ENCODE measurements around the gene ADAM15. TPM values are rescaled to one million over a fixed set of nuclear protein-coding genes. Genes with fewer than 3 reads are reported as not detected.

The ADAM15 gene
- total RNA-seq, 4 donors from 2014 or later = 30.3 to 42.8 (median 36.9) TPM

DNA sequence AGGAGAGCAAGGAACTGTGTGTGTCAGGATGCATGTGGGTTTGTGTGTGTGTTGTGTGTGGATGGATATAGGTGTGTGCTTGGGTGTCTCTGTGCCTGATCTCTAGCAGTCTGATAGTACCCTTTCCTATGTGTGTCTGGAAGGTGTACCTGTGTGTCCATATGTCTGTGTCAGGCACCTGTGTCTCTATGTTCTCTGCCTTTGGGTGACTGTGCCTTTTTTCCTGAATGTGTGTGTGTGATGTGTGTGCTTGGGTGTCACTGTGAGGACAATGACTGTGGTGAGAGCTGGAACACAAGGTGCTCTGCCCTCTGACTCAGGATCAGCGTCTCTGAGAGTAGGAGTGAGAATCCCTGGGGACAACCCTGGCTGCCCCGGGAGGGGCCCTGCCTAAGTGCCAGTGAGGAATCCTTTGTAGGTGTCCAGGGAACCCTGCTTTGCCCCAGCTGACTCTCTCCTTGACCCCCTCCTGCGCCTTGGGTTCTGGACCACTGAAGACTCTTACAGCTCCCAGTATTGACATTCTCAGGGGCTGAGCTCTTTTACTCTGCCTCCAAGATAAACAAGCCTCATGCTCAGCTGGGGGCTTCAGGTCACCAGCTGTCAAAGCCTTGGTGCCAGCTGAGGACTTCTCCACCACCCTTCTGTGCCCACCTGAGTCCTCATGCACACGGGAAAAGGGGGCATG lies 26.8 kb downstream of the ADAM15 start:
- H3K27me3 ChIP-seq = peaks cover 40% of the 10 kb centered on the region in 3 donors
- peak overlapping the region in 2 of 4 donors; percentile 64 to 68 for H3K4me3 ChIP-seq
- TF ChIP-seq, protein P1, sequence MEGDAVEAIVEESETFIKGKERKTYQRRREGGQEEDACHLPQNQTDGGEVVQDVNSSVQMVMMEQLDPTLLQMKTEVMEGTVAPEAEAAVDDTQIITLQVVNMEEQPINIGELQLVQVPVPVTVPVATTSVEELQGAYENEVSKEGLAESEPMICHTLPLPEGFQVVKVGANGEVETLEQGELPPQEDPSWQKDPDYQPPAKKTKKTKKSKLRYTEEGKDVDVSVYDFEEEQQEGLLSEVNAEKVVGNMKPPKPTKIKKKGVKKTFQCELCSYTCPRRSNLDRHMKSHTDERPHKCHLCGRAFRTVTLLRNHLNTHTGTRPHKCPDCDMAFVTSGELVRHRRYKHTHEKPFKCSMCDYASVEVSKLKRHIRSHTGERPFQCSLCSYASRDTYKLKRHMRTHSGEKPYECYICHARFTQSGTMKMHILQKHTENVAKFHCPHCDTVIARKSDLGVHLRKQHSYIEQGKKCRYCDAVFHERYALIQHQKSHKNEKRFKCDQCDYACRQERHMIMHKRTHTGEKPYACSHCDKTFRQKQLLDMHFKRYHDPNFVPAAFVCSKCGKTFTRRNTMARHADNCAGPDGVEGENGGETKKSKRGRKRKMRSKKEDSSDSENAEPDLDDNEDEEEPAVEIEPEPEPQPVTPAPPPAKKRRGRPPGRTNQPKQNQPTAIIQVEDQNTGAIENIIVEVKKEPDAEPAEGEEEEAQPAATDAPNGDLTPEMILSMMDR (IDR thresholded peaks at IDR 0.05 in 4 of 5, conservative IDR thresholded peaks at IDR 0.05 in 1 of 5) = no peak
- no peak for TF ChIP-seq POLR2A (IDR thresholded peaks at IDR 0.05)
- intact Hi-C loops (cut with DNase I; ENCODE audit: low total_unique reads) (no loop called here), in situ Hi-C loops (cut with MboI; ENCODE audit: low sequenced_read_pairs in 4 of 4) (no loop called here)
- no peak overlapping the region for H3K27ac ChIP-seq
- no peaks in the 10 kb centered on the region for H3K9me3 ChIP-seq
- no peak for DNase-seq
- no peak for ATAC-seq
- H3K36me3 ChIP-seq = no peaks in the 10 kb centered on the region
- H3K4me1 ChIP-seq = peaks cover 38% of the 10 kb centered on the region in 2 donors

DNA sequence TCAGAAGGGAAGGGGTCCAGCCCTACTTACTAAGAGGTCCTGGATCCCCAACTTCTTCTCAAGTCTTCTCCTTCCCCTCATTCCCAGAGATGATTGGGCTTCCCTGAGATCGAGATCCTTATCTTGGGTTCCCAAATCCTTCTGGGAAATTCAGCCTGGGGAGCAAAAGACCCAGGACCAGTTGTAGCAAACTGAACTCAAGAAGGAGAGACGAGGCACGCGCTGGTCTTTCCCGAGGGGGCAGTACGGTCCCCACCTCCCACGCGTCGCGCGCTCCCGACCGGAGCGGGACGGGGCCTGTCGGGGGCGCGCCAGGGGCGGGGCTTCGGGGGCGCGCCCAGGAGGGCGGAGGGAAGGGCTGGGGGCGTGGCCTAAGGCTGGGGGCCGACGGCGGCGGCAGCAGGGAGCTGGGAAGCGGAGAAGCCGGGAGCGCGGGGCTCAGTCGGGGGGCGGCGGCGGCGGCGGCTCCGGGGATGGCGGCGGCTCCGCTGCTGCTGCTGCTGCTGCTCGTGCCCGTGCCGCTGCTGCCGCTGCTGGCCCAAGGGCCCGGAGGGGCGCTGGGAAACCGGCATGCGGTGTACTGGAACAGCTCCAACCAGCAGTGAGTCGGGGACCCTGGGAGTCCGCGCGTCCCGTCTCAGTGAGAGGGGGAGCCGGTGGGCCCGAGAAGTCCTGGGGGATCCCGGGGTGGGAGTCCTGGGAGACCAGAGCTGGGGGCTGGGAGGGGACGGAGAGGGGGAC lies 27.5 kb downstream of the ADAM15 start, which contains the start of gene EFNA3:
EFNA3 (plus strand) TSS at position 369 of the 741 bp plus-strand sequence; CDS start at position 474, 105 bp downstream.
- DNase-seq (peak in 1 of 2 donors; percentile 54), ATAC-seq (peak; percentile 66 to 68)
- Histone ChIP-seq H3K27ac (no peak within 1 kb of the TSS), H3K9me3 (no peaks in the 10 kb centered on the region), H3K4me1 (peaks cover 38 to 41% of the 10 kb centered on the region in 2 donors), H3K36me3 (no peaks in the 10 kb centered on the region), H3K4me3 (peak within 1 kb of the TSS; percentile 31 to 68 (median 55)), H3K27me3 (peaks cover 47 to 48% (median 48%) of the 10 kb centered on the region in 3 donors)
- intact Hi-C loops (cut with DNase I; ENCODE audit: low total_unique reads) = no loop called here
- in situ Hi-C loops (cut with MboI; ENCODE audit: low sequenced_read_pairs in 4 of 4) = no loop called here
- no peak for TF ChIP-seq POLR2A (IDR thresholded peaks at IDR 0.05)
- TF ChIP-seq, protein P1 (IDR thresholded peaks at IDR 0.05 in 4 of 5, conservative IDR thresholded peaks at IDR 0.05 in 1 of 5) = no peak

DNA sequence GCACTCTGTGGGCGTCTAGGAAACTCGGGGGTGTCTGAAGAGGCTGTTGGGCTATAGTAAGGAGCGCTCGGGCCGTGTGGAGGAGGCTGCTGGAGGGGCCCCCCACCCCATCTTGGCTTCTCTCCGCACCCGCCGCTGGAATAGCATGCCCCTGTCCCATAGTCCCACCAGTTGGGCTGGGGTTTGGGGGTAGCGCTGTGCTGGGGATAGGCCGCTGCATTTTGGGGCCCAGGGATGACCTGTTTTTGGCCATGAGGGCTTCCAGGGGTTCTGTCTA lies 28.0 kb downstream of the ADAM15 start:
- in situ Hi-C loops (cut with MboI; ENCODE audit: low sequenced_read_pairs in 4 of 4) (no loop called here), intact Hi-C loops (cut with DNase I; ENCODE audit: low total_unique reads) (no loop called here)
- no peaks in the 10 kb centered on the region for H3K36me3 ChIP-seq
- H3K9me3 ChIP-seq = no peaks in the 10 kb centered on the region
- ATAC-seq (no peak), DNase-seq (no peak)
- H3K27me3 ChIP-seq = peaks cover 51 to 53% (median 52%) of the 10 kb centered on the region in 3 donors
- no peak overlapping the region for H3K27ac ChIP-seq
- TF ChIP-seq, protein P1 (IDR thresholded peaks at IDR 0.05 in 4 of 5, conservative IDR thresholded peaks at IDR 0.05 in 1 of 5) = no peak
- TF ChIP-seq POLR2A (IDR thresholded peaks at IDR 0.05) = no peak
- H3K4me3 ChIP-seq = peak overlapping the region; percentile 31 to 68 (median 55)
- peaks cover 38 to 41% of the 10 kb centered on the region in 2 donors for H3K4me1 ChIP-seq

DNA sequence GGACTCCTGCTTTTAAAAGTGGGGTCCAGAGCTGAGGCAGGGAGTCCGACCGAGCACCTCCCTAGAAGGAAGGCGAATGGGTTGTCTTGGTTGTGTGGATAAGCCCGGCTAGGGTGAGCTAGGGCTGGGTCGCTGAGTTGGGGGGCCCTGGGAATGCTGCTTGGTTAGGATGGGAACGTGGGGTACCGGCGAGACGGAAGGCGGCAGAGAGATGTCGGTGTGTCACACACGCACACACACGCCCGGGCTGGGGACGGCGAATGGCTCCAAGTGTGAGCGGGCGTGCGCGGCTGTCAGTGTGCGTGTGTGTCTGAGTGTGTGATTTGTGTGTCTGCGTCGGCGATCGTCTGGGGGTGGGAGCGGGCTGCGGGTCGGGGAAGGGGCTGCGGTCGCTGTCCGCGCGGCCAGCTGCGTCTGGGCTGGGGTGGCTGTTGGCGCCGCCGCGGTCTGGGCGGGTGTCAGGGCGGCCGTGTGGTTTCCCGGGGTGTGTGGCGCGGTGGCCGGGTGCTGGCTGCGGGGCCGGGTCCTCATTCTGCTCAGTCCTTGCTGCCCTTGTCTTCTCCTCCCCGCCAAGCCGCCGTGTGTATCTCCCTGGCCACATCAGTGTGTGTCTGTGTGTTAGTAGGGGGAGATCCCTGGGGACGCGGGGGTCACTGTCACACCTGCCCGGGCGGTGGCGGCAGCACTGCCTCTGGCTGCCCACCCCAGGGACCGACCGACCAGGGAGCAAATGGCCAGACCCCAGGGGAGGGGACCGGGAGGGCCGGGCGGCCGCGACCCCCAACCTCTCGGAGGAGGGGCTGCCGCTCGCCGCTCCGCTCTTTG lies 28.6 kb downstream of the ADAM15 start:
- H3K4me3 ChIP-seq = peak overlapping the region in 3 of 4 donors; percentile 34 to 68 (median 46)
- H3K36me3 ChIP-seq = no peaks in the 10 kb centered on the region
- TF ChIP-seq POLR2A (IDR thresholded peaks at IDR 0.05) = no peak
- TF ChIP-seq, protein P1 (IDR thresholded peaks at IDR 0.05 in 4 of 5, conservative IDR thresholded peaks at IDR 0.05 in 1 of 5) = no peak
- in situ Hi-C loops (cut with MboI; ENCODE audit: low sequenced_read_pairs in 4 of 4) = no loop called here
- ATAC-seq = no peak
- no peak overlapping the region for H3K27ac ChIP-seq
- peaks cover 51 to 56% (median 54%) of the 10 kb centered on the region in 3 donors for H3K27me3 ChIP-seq
- H3K9me3 ChIP-seq = no peaks in the 10 kb centered on the region
- peaks cover 42 to 46% of the 10 kb centered on the region in 2 donors for H3K4me1 ChIP-seq
- DNase-seq = no peak
- intact Hi-C loops (cut with DNase I; ENCODE audit: low total_unique reads) = no loop called here
